Measurements from ENCODE around the gene GALNTL6. TPM values are rescaled to one million over a fixed set of nuclear protein-coding genes. Genes with fewer than 3 reads are reported as not detected.
"Not testable (repeated sequence)": the region's sequence is repeated elsewhere in the genome, so short reads cannot be mapped to it uniquely, and the experiment has no call there.

Gene GALNTL6
- total and polyA plus RNA-seq, 2 donors from 2014 or later, result 0.60 TPM; not detected in 1

DNA sequence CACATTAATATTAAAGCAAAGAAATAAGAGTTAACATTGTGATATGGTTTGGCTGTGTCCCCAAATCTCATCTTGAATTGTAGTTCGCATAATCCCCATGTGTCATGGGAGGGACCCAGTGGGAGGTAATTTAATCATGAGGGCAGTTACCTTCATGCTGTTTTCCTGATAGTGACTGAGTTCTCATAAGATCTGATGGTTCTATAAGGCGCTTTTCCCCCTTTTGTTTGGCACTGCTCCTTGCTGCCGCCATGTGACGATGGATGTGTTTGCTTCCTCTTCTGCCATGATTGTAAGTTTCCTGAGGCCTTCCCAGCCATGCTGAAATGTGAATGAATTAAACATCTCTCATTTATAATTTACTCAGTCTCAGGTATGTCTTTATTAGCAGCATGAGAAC is 1201.6 kb downstream of the GALNTL6 start:
- Histone ChIP-seq H3K4me1 (ENCODE audit: control insufficient read depth in 2 of 3, insufficient read depth in 2 of 3, low read depth in 1 of 3, low read length in 3 of 3) (no peaks in the 10 kb centered on the region), H3K27ac (ENCODE audit: low read depth in 2 of 2, low read length in 2 of 2) (no peak overlapping the region), H3K4me3 (ENCODE audit: low read length in 3 of 3) (no peak overlapping the region), H3K9ac (ENCODE audit: low read length in 3 of 3) (no peak overlapping the region), H3K27me3 (ENCODE audit: control insufficient read depth, insufficient read depth, low read length) (no peaks in the 10 kb centered on the region), H3K36me3 (ENCODE audit: control insufficient read depth in 2 of 3, insufficient read depth in 3 of 3, low read length in 3 of 3) (no peaks in the 10 kb centered on the region), H3K9me3 (ENCODE audit: control insufficient read depth in 2 of 3, insufficient read depth in 1 of 3, low read length in 3 of 3) (no peaks in the 10 kb centered on the region)
- intact Hi-C loops (cut with DNase I), result no loop called here
- no peak for TF ChIP-seq CTCF (IDR thresholded peaks at IDR 0.05; ENCODE audit: borderline replicate concordance, extremely low read depth, insufficient read depth)
- DNase-seq (no peak), FAIRE-seq (no peak)

GRCh38 chr4:173017802-173018201 is 1204.6 kb downstream of the GALNTL6 start:
- no peak overlapping the region for H3K4me3 ChIP-seq (ENCODE audit: low read length in 3 of 3)
- no peaks in the 10 kb centered on the region for H3K4me1 ChIP-seq (ENCODE audit: control insufficient read depth in 2 of 3, insufficient read depth in 2 of 3, low read depth in 1 of 3, low read length in 3 of 3)
- intact Hi-C loops (cut with DNase I), result no loop called here
- FAIRE-seq (no peak), DNase-seq (no peak)
- no peak overlapping the region for H3K9ac ChIP-seq (ENCODE audit: low read length in 3 of 3)
- H3K36me3 ChIP-seq (ENCODE audit: control insufficient read depth in 2 of 3, insufficient read depth in 3 of 3, low read length in 3 of 3), result no peaks in the 10 kb centered on the region
- no peaks in the 10 kb centered on the region for H3K27me3 ChIP-seq (ENCODE audit: control insufficient read depth, insufficient read depth, low read length)
- H3K9me3 ChIP-seq (ENCODE audit: control insufficient read depth in 2 of 3, insufficient read depth in 1 of 3, low read length in 3 of 3), result no peaks in the 10 kb centered on the region
- no peak for TF ChIP-seq CTCF (IDR thresholded peaks at IDR 0.05; ENCODE audit: borderline replicate concordance, extremely low read depth, insufficient read depth)
- no peak overlapping the region for H3K27ac ChIP-seq (ENCODE audit: low read depth in 2 of 2, low read length in 2 of 2)

DNA sequence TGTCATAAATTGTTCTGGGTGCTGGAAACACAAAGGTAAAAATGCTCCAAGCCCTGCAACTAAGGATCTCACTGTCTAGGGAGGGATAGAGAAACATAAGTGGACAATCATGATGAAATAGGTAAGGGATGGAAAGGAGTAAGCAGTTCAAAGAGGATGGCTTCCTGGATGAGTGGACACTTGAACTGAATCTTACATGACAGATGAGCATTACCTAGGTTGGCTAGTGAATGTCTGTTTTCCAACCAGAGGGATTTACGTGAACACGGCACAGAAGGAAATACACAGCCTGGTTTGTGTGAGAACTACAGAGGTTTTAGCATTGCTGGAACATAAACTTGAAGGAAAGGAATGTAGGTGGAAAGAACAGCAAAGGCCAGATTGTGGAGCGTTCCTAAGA is 1205.2 kb downstream of the GALNTL6 start:
- Histone ChIP-seq H3K9ac (ENCODE audit: low read length in 3 of 3) (no peak overlapping the region), H3K36me3 (ENCODE audit: control insufficient read depth in 2 of 3, insufficient read depth in 3 of 3, low read length in 3 of 3) (no peaks in the 10 kb centered on the region), H3K4me1 (ENCODE audit: control insufficient read depth in 2 of 3, insufficient read depth in 2 of 3, low read depth in 1 of 3, low read length in 3 of 3) (no peaks in the 10 kb centered on the region), H3K27me3 (ENCODE audit: control insufficient read depth, insufficient read depth, low read length) (no peaks in the 10 kb centered on the region), H3K27ac (ENCODE audit: low read depth in 2 of 2, low read length in 2 of 2) (no peak overlapping the region), H3K9me3 (ENCODE audit: control insufficient read depth in 2 of 3, insufficient read depth in 1 of 3, low read length in 3 of 3) (no peaks in the 10 kb centered on the region), H3K4me3 (ENCODE audit: low read length in 3 of 3) (no peak overlapping the region)
- intact Hi-C loops (cut with DNase I), result no loop called here
- FAIRE-seq (no peak), DNase-seq (no peak)
- TF ChIP-seq CTCF (IDR thresholded peaks at IDR 0.05; ENCODE audit: borderline replicate concordance, extremely low read depth, insufficient read depth), result no peak

GRCh38 chr4:173019664-173020063 is 1206.5 kb downstream of the GALNTL6 start:
- no peaks in the 10 kb centered on the region for H3K4me1 ChIP-seq (ENCODE audit: control insufficient read depth in 2 of 3, insufficient read depth in 2 of 3, low read depth in 1 of 3, low read length in 3 of 3)
- H3K36me3 ChIP-seq (ENCODE audit: control insufficient read depth in 2 of 3, insufficient read depth in 3 of 3, low read length in 3 of 3), result no peaks in the 10 kb centered on the region
- DNase-seq (no peak), FAIRE-seq (no peak)
- no peaks in the 10 kb centered on the region for H3K27me3 ChIP-seq (ENCODE audit: control insufficient read depth, insufficient read depth, low read length)
- no peak overlapping the region for H3K27ac ChIP-seq (ENCODE audit: low read depth in 2 of 2, low read length in 2 of 2)
- no peak overlapping the region for H3K4me3 ChIP-seq (ENCODE audit: low read length in 3 of 3)
- H3K9me3 ChIP-seq (ENCODE audit: control insufficient read depth in 2 of 3, insufficient read depth in 1 of 3, low read length in 3 of 3), result no peaks in the 10 kb centered on the region
- no peak for TF ChIP-seq CTCF (IDR thresholded peaks at IDR 0.05; ENCODE audit: borderline replicate concordance, extremely low read depth, insufficient read depth)
- intact Hi-C loops (cut with DNase I), result loop anchor here (10.0 kb wide), 1 partner anchor 235 kb away; no protein-coding TSS in a partner anchor
- H3K9ac ChIP-seq (ENCODE audit: low read length in 3 of 3), result no peak overlapping the region

DNA sequence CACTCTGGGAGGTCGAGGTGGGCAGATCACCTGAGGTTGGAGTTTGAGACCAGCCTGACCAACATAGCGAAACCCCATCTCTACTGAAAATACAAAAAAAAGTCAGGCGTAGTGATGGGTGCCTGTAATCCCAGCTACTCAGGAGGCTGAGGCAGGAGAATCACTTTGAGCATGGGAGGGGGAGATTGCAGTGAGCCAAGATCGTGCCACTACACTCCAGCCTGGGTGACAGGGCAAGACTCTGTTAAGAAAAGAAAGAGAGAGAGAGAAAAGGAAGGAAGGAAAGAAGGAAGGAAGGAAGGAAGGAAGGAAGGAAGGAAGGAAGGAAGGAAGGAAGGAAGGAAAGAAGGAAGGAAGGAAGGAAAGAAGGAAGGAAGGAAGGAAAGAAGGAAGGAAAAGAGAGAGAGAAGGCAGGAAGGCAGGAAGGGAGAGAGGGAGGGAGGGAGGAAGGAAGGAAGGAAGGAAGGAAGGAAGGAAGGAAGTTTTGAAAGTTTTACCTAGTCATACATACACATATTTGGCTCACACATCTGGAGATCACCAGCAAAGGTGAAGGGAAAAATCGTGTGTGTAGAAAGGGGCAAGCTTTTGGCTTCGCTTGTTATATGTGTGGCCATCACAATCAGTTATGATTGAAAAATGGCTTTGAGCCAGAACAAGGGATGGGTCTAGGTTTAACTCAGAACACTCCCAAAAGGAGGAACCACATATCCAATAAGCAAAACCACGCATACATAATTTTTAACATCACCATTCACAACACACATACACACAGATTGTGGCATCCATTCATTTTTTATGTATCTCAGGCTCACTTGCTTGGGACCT is 1208.8 kb downstream of the GALNTL6 start:
- not testable (repeated sequence) for H3K9ac ChIP-seq (ENCODE audit: low read length in 3 of 3)

More for the DNA sequence above, 1208.8 kb downstream of the GALNTL6 start:
- FAIRE-seq; H3K4me1 ChIP-seq (ENCODE audit: control insufficient read depth in 2 of 3, insufficient read depth in 2 of 3, low read depth in 1 of 3, low read length in 3 of 3); DNase-seq; H3K27me3 ChIP-seq (ENCODE audit: control insufficient read depth, insufficient read depth, low read length); H3K9me3 ChIP-seq (ENCODE audit: control insufficient read depth in 2 of 3, insufficient read depth in 1 of 3, low read length in 3 of 3); H3K36me3 ChIP-seq (ENCODE audit: control insufficient read depth in 2 of 3, insufficient read depth in 3 of 3, low read length in 3 of 3); H3K27ac ChIP-seq (ENCODE audit: low read depth in 2 of 2, low read length in 2 of 2); H3K4me3 ChIP-seq (ENCODE audit: low read length in 3 of 3): not testable (repeated sequence)
- intact Hi-C loops (cut with DNase I), result loop anchor here (10.0 kb wide), 1 partner anchor 233 kb away; no protein-coding TSS in a partner anchor

Data from kidney (tissue), 14 donors.